Measurements from ENCODE around the gene CNGA3.

DNA sequence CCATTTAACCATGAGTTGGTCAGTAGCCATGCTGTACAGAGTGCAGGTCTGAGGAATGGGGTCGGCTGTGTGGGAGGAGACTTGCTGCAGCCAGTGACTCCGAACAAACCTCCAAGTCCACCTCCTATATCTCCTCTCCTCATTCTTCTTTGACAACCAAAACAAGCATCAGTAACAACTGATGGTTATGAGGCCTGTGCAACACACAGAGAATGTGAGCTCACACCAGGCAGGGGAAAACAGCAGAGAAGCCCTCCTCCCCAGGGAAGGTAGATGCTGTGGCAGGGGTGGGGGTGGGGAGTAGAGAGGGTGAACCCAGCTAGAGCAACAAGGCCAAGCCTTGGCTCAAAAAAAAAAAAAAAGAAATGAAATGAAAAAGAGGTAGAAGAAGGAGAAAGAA lies 12.3 kb upstream of the CNGA3 start:
- TF ChIP-seq, protein P1, sequence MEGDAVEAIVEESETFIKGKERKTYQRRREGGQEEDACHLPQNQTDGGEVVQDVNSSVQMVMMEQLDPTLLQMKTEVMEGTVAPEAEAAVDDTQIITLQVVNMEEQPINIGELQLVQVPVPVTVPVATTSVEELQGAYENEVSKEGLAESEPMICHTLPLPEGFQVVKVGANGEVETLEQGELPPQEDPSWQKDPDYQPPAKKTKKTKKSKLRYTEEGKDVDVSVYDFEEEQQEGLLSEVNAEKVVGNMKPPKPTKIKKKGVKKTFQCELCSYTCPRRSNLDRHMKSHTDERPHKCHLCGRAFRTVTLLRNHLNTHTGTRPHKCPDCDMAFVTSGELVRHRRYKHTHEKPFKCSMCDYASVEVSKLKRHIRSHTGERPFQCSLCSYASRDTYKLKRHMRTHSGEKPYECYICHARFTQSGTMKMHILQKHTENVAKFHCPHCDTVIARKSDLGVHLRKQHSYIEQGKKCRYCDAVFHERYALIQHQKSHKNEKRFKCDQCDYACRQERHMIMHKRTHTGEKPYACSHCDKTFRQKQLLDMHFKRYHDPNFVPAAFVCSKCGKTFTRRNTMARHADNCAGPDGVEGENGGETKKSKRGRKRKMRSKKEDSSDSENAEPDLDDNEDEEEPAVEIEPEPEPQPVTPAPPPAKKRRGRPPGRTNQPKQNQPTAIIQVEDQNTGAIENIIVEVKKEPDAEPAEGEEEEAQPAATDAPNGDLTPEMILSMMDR (IDR thresholded peaks at IDR 0.05): no peak
- TF ChIP-seq POLR2AphosphoS5 (IDR thresholded peaks at IDR 0.05) (no peak), POLR2A (IDR thresholded peaks at IDR 0.05) (no peak)

All from prostate gland (tissue), 2 donors.